ENCODE measurements around the gene CYP2U1.

GRCh38 chr4:107916623-107917022 lies 14.7 kb upstream of the CYP2U1 start:
- no peak for TF ChIP-seq HMG20B (CRISPR knock-in tag; IDR thresholded peaks at IDR 0.05)
- no peak for TF ChIP-seq GATA2 (CRISPR knock-in tag; IDR thresholded peaks at IDR 0.05)
- TF ChIP-seq POLR2A (conservative IDR thresholded peaks at IDR 0.05): no peak
- no peak for TF ChIP-seq SREBF1 (IDR thresholded peaks at IDR 0.05; ENCODE audit: borderline replicate concordance, low read depth, low read length)
- no peak for TF ChIP-seq ZNF778 (CRISPR knock-in tag; IDR thresholded peaks at IDR 0.05)
- no peak for TF ChIP-seq CTCF (IDR thresholded peaks at IDR 0.05 in 2 of 3, conservative IDR thresholded peaks at IDR 0.05 in 1 of 3; ENCODE audit: insufficient read depth in 2 of 3, low read depth in 1 of 3, low read length in 3 of 3)
- no peak for TF ChIP-seq RNF2 (IDR thresholded peaks at IDR 0.05)
- TF ChIP-seq EP300 (IDR thresholded peaks at IDR 0.05; ENCODE audit: low read length): no peak
